ENCODE results near the gene FTCD. TPM values are rescaled to one million over a fixed set of nuclear protein-coding genes. Genes with fewer than 3 reads are reported as not detected.

FTCD gene
- total and polyA plus RNA-seq, 2 of the 8 experiments (the other 6 are each of a cell fraction or from before 2014, with no cell fraction given): 3.3 to 4.9 TPM

DNA sequence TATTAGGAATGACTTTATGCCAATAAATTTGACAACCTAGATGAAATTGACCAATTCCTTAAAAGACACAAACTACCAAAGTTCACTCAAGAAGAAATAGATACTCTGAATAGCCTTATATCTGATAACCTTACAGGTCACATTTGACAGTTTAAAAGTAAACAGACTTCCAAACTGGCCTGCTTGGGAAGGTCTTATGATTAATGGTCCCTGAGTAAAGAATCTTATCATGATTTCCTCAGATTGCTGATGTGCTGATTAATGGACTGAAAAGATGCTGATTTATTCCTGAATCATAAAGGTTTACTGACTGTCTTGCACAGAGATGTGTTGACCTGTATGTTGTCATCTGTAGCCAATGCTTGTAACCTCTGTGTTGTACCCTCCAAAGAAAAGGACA, 9.7 kb upstream of the FTCD start:
- no peak overlapping the region for H3K14ac ChIP-seq (ENCODE audit: insufficient read length)
- peaks cover 0 to 19% (median 6%) of the 10 kb centered on the region in 4 experiments; a peak in 4 of 8 replicates for H3K36me3 ChIP-seq (ENCODE audit: control insufficient read depth in 2 of 4, insufficient read depth in 4 of 4, low read length in 3 of 4)
- H3K23ac ChIP-seq (ENCODE audit: insufficient read length): no peak overlapping the region
- H2BK12ac ChIP-seq (ENCODE audit: low read depth, low read length): no peak overlapping the region
- H3K18ac ChIP-seq (ENCODE audit: extremely low read depth, low read length): no peak overlapping the region
- no peak overlapping the region for H2BK5ac ChIP-seq (ENCODE audit: low read depth, low read length)
- no peak overlapping the region for H2BK15ac ChIP-seq (ENCODE audit: low read length)
- no peak overlapping the region for H3K27ac ChIP-seq (ENCODE audit: low read depth, low read length)
- no peak overlapping the region for H2AK5ac ChIP-seq (ENCODE audit: low read depth, low read length)
- no peaks in the 10 kb centered on the region for H3K23me2 ChIP-seq (ENCODE audit: low read depth, low read length)
- TF ChIP-seq USF2 (IDR thresholded peaks at IDR 0.05; ENCODE audit: low read length): no peak
- TF ChIP-seq HDAC6 (IDR thresholded peaks at IDR 0.05; ENCODE audit: low read depth, low read length): no peak
- TF ChIP-seq CBX8 (IDR thresholded peaks at IDR 0.05; ENCODE audit: borderline replicate concordance, low read depth, low read length): no peak
- no peak for TF ChIP-seq SUZ12 (IDR thresholded peaks at IDR 0.05; ENCODE audit: low read length)
- TF ChIP-seq BACH1 (IDR thresholded peaks at IDR 0.05; ENCODE audit: low read length): no peak
- TF ChIP-seq RBBP5 (IDR thresholded peaks at IDR 0.05; ENCODE audit: borderline replicate concordance, low read depth, low read length): no peak
- no peak for TF ChIP-seq TBP (IDR thresholded peaks at IDR 0.05; ENCODE audit: low read depth, low read length)
- TF ChIP-seq POU5F1 (IDR thresholded peaks at IDR 0.05; ENCODE audit: low read depth, low read length): no peak
- no peak for TF ChIP-seq FOSL1 (IDR thresholded peaks at IDR 0.05; ENCODE audit: insufficient read depth, low read depth, low read length)
- TF ChIP-seq NANOG (IDR thresholded peaks at IDR 0.05; ENCODE audit: insufficient read depth, low read depth, low read length, poor library complexity, severe bottlenecking): no peak
- no peak overlapping the region for H2BK20ac ChIP-seq (ENCODE audit: low read length)
- H3K79me1 ChIP-seq (ENCODE audit: low read depth, low read length): no peaks in the 10 kb centered on the region; the same call in none of the 2 replicates
- no peak overlapping the region for H4K8ac ChIP-seq (ENCODE audit: extremely low read depth, insufficient read depth, low read length)
- peaks cover 4 to 23% of the 10 kb centered on the region in 2 experiments; a peak in 2 of 4 replicates for H3K9me3 ChIP-seq (ENCODE audit: insufficient read depth in 2 of 2, low read depth in 1 of 2, low read length in 1 of 2)
- H3K4ac ChIP-seq (replicated peaks; ENCODE audit: insufficient read length, low read depth, low read length): no peak overlapping the region
- no peak overlapping the region for H3K4me2 ChIP-seq (ENCODE audit: insufficient read depth in 1 of 2, low read depth in 2 of 2, low read length in 2 of 2)
- DNase-seq (ENCODE audit: low read depth in 1 of 2, low spot score in 2 of 2) (no peak), FAIRE-seq (no peak)
- no peak overlapping the region for H4K91ac ChIP-seq (replicated peaks; ENCODE audit: insufficient read length, low read length)
- no peak overlapping the region for H2BK120ac ChIP-seq (replicated peaks; ENCODE audit: low read depth, low read length)
- H3K9ac ChIP-seq (replicated peaks in 1 of 4; ENCODE audit: extremely low read depth in 1 of 4, low read depth in 3 of 4, low read length in 3 of 4): no peak overlapping the region
- ChIA-PET CTCF (ENCODE audit: partially characterized antibody) (no interaction called here), POLR2A (ENCODE audit: partially characterized antibody) (no interaction called here)
- no peaks in the 10 kb centered on the region for H3K79me2 ChIP-seq (ENCODE audit: control insufficient read depth in 1 of 2, insufficient read depth in 2 of 2, low read length in 2 of 2)
- no peak overlapping the region for H3K56ac ChIP-seq (replicated peaks; ENCODE audit: insufficient read length, low read depth, low read length)
- H3K4me1 ChIP-seq (replicated peaks in 1 of 4; ENCODE audit: control insufficient read depth in 3 of 4, insufficient read depth in 4 of 4, low read length in 3 of 4): no peaks in the 10 kb centered on the region
- no peaks in the 10 kb centered on the region; a peak in 1 of 7 replicates for H3K27me3 ChIP-seq (replicated peaks in 1 of 4; ENCODE audit: control insufficient read depth in 3 of 4, extremely low read depth in 1 of 4, insufficient read depth in 3 of 4, low read length in 3 of 4)
- no peak overlapping the region for H2AFZ ChIP-seq (ENCODE audit: low read length)
- H4K5ac ChIP-seq (ENCODE audit: insufficient read length, low read depth, low read length): no peak overlapping the region
- H4K20me1 ChIP-seq (replicated peaks in 1 of 2; ENCODE audit: control insufficient read depth in 1 of 2, insufficient read depth in 2 of 2, low read length in 2 of 2): peaks cover 0 to 2% of the 10 kb centered on the region in 2 experiments
- no peak overlapping the region for H3K4me3 ChIP-seq (ENCODE audit: extremely low read depth in 1 of 4, insufficient read depth in 2 of 4, low read depth in 3 of 4, low read length in 4 of 4)

Measured in H1 (cell line).